HG03571 (cell line): ENCODE data around the gene GSTO2.
"Not testable (repeated sequence)": the region's sequence is repeated elsewhere in the genome, so short reads cannot be mapped to it uniquely, and the experiment has no call there.

Source experiments
- ATAC-seq: cut with Tn5 transposase; IDR thresholded peaks from one replicate; pipeline ENCODE4 v1.9.1; 2021; ENCODE audit not compliant: unreplicated experiment

Gene GSTO2

GRCh38 chr10:104268713-104269645 is at the start of gene GSTO2:
TSS of gene GSTO2 (plus strand) at chr10:104269184. CDS start at chr10:104274916, 5,732 bp downstream.
- ATAC-seq, result peak; percentile 99

DNA sequence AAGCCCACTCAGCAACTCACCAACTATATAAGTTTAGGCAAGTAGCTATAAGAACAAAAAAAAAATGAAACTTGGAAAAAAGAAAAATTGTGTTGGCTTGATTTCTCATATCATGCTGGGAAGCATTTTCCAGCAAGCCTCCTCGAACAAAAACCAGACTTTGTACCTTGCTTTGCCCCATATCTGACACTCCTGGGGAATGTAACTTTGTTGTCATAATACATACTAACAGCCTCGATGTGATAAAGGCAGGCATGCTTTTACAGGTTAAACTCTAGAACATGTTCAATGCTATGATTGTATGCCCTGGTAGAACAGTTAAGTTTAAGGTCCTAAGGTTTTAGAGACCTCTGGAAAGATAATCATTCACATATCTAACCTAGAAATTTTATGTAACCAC is 48.5 kb upstream of the GSTO2 start:
- no peak for ATAC-seq

DNA sequence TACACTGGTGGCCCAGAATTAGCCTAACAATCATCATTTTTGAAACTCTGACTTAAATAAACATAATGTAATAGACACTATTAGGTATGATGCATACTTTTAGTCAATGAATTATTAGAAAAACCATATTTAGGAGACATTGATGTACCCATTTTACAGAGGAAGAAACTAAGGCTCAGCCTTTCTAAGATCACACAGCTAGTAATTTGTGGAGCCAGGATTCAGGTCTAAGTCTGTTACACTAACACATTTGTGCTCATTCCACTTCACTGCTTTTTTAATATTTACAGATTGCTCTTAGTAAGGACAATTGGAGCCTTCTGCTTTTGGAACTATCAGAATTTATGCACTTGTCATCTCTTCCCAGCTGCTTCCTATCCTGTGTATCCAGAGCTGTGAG is 45.7 kb upstream of the GSTO2 start:
- ATAC-seq, result no peak

GRCh38 chr10:104230490-104230889 is 38.5 kb upstream of the GSTO2 start:
- ATAC-seq, result no peak

- ATAC-seq, result peak; percentile 100
These were observed 37.0 kb upstream of the GSTO2 start, which contains the start of gene CFAP43 for GRCh38 chr10:104231784-104232612. TSS of gene CFAP43 (minus strand) at chr10:104232364. CDS start at chr10:104232246, 118 bp downstream.

DNA sequence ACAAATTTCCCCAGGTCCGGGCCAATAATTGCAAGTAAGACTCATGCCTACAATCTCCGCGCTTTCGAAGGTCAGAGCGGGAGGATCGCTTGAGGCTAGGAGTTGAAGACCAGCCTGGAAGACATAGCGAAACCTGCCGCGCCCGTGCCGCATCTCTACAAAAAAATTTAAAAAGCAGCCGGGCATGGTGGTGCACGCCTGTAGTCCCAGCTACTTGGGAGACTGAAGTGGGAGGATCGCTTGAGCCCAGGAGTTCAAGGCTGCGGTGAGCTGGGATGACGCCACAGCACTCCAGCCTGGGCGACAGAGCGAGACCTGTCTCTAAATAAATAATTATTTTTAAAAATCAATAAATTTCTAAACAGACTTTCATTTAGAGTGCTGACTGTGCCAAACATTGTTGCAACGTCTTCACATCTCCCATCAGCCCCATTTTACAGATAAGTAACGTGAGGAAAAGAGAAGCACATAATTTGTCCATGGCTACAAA is 36.3 kb upstream of the GSTO2 start:
- peak; percentile 15 for ATAC-seq

- no peak for ATAC-seq
These were observed 35.2 kb upstream of the GSTO2 start for GRCh38 chr10:104233817-104234216.

DNA sequence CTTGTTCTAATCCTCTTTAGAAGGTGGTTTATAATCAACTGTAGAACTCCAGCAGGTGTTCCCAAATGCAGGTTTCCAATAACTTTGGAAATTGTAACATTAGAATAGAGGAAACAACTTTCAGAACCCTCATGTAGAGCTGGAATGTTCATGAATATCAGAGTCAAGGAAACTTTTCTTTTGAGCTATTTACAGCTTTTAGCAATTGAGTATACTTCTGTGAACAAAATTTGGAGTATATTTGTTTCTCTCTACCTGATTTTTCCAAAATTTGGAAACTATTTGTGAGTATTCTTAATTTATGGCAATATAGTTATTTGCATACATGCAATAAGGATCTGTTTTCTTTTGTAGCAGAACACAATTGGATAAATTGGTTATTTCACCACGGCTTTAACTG is 34.0 kb upstream of the GSTO2 start:
- no peak for ATAC-seq

DNA sequence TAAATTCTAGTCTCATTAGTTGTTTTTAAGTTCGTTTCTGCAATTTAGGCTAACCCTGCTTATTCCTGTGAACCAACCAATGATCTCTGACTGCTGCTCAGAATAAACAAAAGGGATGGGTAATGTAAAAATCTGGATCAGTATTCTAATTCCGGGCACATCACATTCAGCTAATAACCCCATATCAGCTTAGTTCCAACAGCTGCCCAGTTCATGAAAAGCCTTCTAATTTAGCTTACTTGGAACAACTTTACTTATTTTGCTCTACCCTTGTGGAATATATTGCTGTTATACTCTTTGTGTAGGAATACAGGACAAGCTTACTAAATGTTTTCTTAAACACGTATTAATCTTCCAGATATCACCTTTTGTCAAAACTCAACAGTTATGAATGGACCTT is 33.2 kb upstream of the GSTO2 start:
- ATAC-seq, result no peak

DNA sequence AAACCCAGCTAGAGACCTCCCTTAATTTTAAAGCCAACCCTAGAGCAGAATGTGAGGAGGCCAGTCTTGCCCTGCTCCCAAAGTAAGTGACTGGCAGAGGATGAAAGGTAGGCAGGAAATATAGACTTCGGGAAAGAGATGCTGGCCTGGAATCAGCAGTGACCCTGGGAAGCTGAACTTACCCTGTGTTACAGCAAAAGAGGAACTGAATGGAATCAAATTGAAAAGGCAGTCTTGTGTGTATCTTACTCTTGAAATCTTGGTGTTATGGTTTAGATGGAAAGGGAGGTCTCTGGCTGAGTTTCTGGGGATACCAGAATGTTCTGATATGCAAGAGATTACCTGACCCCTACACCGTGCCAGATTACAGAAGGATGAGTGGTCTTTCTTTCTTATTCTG is 28.9 kb upstream of the GSTO2 start:
- ATAC-seq, result no peak

DNA sequence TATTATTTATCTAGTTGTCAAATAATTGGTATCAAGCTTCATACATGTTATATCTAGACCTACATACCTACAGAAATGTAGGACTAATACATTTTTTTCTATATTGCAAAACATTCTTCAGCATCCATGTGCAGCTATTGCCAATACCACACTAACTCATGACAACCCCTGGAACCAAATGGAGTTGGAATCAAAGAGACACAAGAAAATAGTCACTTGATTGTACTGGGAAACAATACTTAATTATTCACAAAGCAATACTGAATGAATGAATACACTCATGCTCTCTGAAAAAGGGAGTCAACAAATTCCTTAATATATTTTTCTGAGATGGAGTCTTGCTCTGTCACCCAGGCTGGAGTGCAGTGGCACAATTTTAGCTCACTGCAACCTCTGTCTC is 26.4 kb upstream of the GSTO2 start:
- ATAC-seq, result no peak

DNA sequence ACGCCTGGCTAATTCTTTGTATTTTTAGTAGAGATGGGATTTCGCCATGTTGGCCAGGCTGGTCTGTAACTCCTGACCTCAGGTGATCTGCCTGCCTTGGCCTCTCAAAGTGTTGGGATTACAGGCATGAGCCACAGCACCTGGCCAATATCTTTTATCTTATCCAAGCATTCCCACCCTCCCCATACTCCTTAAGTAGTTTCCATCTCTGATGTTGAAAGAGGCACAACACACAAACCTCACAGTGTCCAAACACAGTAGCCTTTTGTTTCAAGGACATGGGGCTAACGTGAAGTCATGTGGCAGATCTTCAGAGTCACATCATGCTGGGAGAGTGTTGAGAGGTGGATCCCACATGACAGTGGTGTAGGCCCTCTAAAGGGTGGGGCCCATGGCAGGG is 26.0 kb upstream of the GSTO2 start:
- ATAC-seq, result not testable (repeated sequence)

- no peak for ATAC-seq
These were observed 25.5 kb upstream of the GSTO2 start for GRCh38 chr10:104243512-104243911.

DNA sequence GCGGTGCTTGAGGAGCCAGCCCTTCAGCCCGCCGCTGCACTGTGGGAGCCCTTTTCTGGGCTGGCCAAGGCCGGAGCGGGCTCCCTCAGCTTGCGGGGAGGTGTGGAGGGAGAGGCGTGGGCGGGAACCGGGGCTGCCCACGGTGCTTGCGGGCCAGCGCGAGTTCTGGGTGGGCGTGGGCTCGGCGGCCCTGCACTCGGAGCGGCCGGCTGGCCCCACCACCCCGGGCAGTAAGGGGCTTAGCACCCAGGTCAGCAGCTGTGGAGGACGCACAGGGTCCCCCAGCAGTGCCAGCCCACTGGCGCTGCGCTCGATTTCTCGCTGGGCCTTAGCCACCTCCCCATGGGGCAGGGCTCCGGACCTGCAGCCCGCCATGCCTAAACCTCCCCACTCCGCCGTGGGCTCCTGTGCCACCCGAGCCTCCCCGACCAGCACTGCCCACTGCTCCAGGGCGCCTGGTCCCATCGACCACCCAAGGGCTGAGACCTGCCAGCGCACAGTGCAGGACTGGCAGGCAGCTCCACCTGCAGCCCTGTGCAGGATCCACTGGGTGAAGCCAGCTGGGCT is 23.8 kb upstream of the GSTO2 start:
- no peak for ATAC-seq

DNA sequence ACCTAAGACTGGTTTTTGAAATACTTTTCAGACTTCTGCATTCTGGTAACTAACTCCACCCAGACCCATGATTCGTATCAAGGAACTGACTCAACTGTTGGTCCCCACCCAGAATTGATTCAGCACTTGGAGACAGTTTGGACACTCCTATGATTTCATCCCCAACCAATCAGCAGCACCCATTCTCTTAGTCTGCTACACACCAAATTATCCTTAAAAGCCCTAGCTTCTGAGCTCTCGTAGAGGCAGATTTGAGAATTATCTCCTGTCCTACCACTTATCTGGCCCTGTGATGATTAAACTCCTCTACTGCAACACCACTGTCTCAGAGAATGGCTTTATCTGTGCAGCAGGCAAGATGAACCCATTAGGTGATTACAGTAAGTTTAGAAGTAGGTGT is 22.0 kb upstream of the GSTO2 start:
- no peak for ATAC-seq

GRCh38 chr10:104247513-104248146 is 21.4 kb upstream of the GSTO2 start:
- no peak for ATAC-seq

DNA sequence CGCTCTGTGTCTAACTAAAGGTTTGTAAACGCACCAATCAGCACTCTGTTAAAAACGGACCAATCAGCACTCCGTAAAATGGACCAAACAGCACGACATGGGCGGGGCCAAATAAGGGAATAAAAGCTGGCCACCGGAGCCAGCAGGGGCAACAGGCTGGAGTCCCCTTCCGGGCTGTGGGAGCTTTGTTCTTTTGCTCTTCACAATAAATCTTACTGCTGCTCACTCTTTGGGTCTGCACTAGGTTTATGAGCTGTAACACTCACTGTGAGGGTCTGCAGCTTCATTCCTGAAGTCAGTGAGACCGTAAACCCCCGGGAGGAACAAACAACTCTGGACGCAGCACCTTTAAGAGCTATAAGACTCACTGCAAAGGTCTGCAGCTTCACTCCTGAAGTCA is 20.1 kb upstream of the GSTO2 start:
- ATAC-seq, result not testable (repeated sequence)

GRCh38 chr10:104250371-104250770 is 18.6 kb upstream of the GSTO2 start:
- no peak for ATAC-seq

DNA sequence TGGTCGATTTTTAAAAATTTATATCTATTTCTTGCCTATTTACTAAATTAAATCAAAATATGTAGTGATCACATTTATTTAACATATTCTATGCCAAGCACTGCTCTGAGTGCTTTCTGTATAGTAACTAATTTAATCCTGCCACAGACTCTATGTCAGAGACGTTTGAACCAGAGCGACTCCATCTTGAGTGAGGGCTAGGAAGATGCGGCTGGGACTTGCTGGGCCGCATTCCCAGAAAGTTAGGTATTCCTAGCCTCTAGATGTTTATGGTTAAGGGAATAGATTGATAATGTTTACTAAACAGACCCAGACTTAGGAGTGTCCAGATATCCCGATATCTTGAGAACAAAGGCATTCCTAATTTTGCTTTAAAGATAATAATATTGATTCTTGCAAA is 17.5 kb upstream of the GSTO2 start:
- no peak for ATAC-seq

GRCh38 chr10:104252368-104252767 is 16.6 kb upstream of the GSTO2 start:
- ATAC-seq, result no peak

DNA sequence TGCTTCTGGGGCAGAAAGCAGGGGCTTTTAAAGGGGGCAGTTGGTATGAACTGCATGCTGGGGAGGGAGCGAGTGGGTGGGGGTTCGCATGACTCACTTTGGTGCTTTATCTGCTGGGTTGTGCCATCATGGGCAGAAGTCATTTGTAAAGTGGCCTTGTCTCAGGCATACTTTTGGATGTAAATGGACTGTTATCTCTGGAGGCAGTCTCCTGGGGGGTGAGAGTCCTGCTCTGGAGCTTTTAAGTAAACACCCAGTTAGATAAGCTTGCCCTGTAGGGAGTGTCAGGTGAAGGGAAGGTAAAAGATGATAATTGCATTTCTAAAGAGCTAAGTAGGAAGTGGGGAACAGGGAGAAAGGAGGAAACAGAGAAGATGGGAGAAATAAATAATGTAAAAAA is 15.9 kb upstream of the GSTO2 start:
- no peak for ATAC-seq
